HCT116 (cell line): ENCODE results near the gene FAM98C. TPM values are rescaled to one million over a fixed set of nuclear protein-coding genes. Genes with fewer than 3 reads are reported as not detected.

Source experiments
- ATAC-seq: fragments of 200-7000 bp; cut with Tn5 transposase; 2 replicates; pipeline ENCODE4 v1.9.1; 2020; ENCODE audit warnings: mild to moderate bottlenecking, moderate library complexity
- BruUV-seq: library from RNA; stranded (reverse); fragments of 400-500 nt; replicated peaks from 2 replicates; lab custom pipeline; 2021; lab: Mats Ljungman, UMichigan
- CTCF ChIA-PET: fragments of 300-600 bp; sonication (Branson Sonifier 250); formaldehyde crosslinking; loops from one replicate; lab custom pipeline; 2021; ENCODE audit warnings: antibody characterized with exemption; lab: Charles Lee
- POLR2A ChIA-PET: fragments of 300-600, 350-600 bp; sonication (Branson Sonifier 250); formaldehyde crosslinking; loops from one replicate; lab custom pipeline; 2021; ENCODE audit warnings: antibody characterized with exemption; lab: Charles Lee
- RAD21 ChIA-PET, 2 experiments: fragments of 300-600 bp; sonication (Branson Sonifier 250); formaldehyde crosslinking; loops; one replicate each; lab custom pipeline; 2023; ENCODE audit warnings: low total read pairs in 2 of 2; ENCODE audit not compliant: uncharacterized antibody in 2 of 2, unreplicated experiment in 2 of 2, low non-redundant PET in 1 of 2; lab: Charles Lee
- DNase-seq: peaks from one replicate; pipeline ENCODE4 v3.0.0-alpha.2; 2010; ENCODE audit warnings: low read depth, low spot score
- H2AFZ ChIP-seq: fragments of 200-600 bp; shearing (Covaris generic), sonication (generic); 2 replicates; pipeline ENCODE4 v1.6.1; 2017; ENCODE audit warnings: low read depth, mixed run types, mixed read lengths, antibody characterized with exemption, low read length; ENCODE audit not compliant: poor library complexity, severe bottlenecking
- H3K27ac ChIP-seq: 2 replicates; pipeline ENCODE4 v1.5.1; 2012; ENCODE audit warnings: low read depth, low read length
- H3K27me3 ChIP-seq: fragments of 200-600 bp; sonication (generic); 2 replicates; pipeline ENCODE4 v1.6.1; 2016; ENCODE audit warnings: mixed run types, low read length, mixed read lengths; ENCODE audit not compliant: insufficient read depth
- H3K36me3 ChIP-seq, 2 experiments: fragments of 200-500 bp in 1 of 2; fragments of 200-600 bp in 1 of 2; sonication (Bioruptor generic) in 1 of 2; sonication (generic) in 1 of 2; 2 replicates each; pipeline versions ENCODE4 v1.5.1 to v1.6.1; 2014 to 2016; ENCODE audit warnings: low read length in 2 of 2, inconsistent platforms in 1 of 2, mixed read lengths in 1 of 2, mixed run types in 1 of 2; ENCODE audit not compliant: insufficient read depth in 2 of 2, control insufficient read depth in 1 of 2
- H3K4me1 ChIP-seq, 2 experiments: fragments of 200-600 bp in 1 of 2; sonication (generic) in 1 of 2; 2 replicates each; pipeline versions ENCODE4 v1.5.1 to v1.6.1; 2012 to 2017; ENCODE audit warnings: low read length in 2 of 2, inconsistent platforms in 1 of 2, mild to moderate bottlenecking in 1 of 2, mixed read lengths in 1 of 2, mixed run types in 1 of 2, moderate library complexity in 1 of 2; ENCODE audit not compliant: insufficient read depth in 2 of 2, control insufficient read depth in 1 of 2
- H3K4me2 ChIP-seq: fragments of 200-600 bp; sonication (generic); 2 replicates; pipeline ENCODE4 v1.6.1; 2017; ENCODE audit warnings: mixed run types, low read length, mixed read lengths
- H3K4me3 ChIP-seq, 2 experiments: fragments of 200-600 bp in 1 of 2; sonication (generic) in 1 of 2; replicated peaks in 1 of 2; 2 replicates each; pipeline ENCODE4 v1.5.1; 2011 to 2016; ENCODE audit warnings: low read length in 2 of 2, control low read depth in 1 of 2, low read depth in 1 of 2, mild to moderate bottlenecking in 1 of 2, mixed read lengths in 1 of 2, mixed run types in 1 of 2
- H3K79me2 ChIP-seq: fragments of 200-600 bp; sonication (generic); 2 replicates; pipeline ENCODE4 v1.6.1; 2017; ENCODE audit warnings: mild to moderate bottlenecking, mixed run types, low read length, moderate library complexity, mixed read lengths; ENCODE audit not compliant: insufficient read depth
- H3K9ac ChIP-seq: fragments of 200-600 bp; sonication (generic); 2 replicates; pipeline ENCODE4 v1.6.1; 2016; ENCODE audit warnings: low read length, mixed read lengths
- H3K9me2 ChIP-seq: fragments of 200-600 bp; sonication (generic), shearing (Covaris generic); 2 replicates; pipeline ENCODE4 v1.6.1; 2017; ENCODE audit warnings: mixed run types, mild to moderate bottlenecking, moderate library complexity; ENCODE audit not compliant: insufficient read depth
- H3K9me3 ChIP-seq, 2 experiments: fragments of 200-500 bp in 1 of 2; fragments of 200-600 bp in 1 of 2; sonication (Bioruptor generic) in 1 of 2; sonication (generic) in 1 of 2; 2 replicates each; pipeline ENCODE4 v1.6.1; 2014 to 2017; ENCODE audit warnings: low read length in 2 of 2, mixed read lengths in 2 of 2, inconsistent platforms in 1 of 2, low read depth in 1 of 2, mild to moderate bottlenecking in 1 of 2, mixed run types in 1 of 2, moderate library complexity in 1 of 2; ENCODE audit not compliant: control insufficient read depth in 1 of 2, insufficient read depth in 1 of 2
- H4K20me1 ChIP-seq: fragments of 200-600 bp; sonication (generic), shearing (Covaris generic); 2 replicates; pipeline ENCODE4 v1.6.1; 2017; ENCODE audit warnings: mixed run types, mild to moderate bottlenecking, moderate library complexity; ENCODE audit not compliant: insufficient read depth
- ATF3 ChIP-seq: IDR thresholded peaks from 2 replicates; pipeline ENCODE4 v1.6.1; 2012
- CBX3 ChIP-seq: IDR thresholded peaks from 2 replicates; pipeline ENCODE4 v1.6.1; 2012; ENCODE audit warnings: low read depth
- CEBPB ChIP-seq: IDR thresholded peaks from 2 replicates; pipeline ENCODE4 v1.6.1; 2012; ENCODE audit warnings: low read depth
- EGR1 ChIP-seq: IDR thresholded peaks from 2 replicates; pipeline ENCODE4 v1.6.1; 2012; ENCODE audit warnings: low read depth
- ELF1 ChIP-seq: IDR thresholded peaks from 2 replicates; pipeline ENCODE4 v1.6.1; 2012; ENCODE audit warnings: low read depth, borderline replicate concordance
- FOSL1 ChIP-seq: IDR thresholded peaks from 2 replicates; pipeline ENCODE4 v1.6.1; 2012; ENCODE audit warnings: low read depth
- POLR2AphosphoS5 ChIP-seq: IDR thresholded peaks from 2 replicates; pipeline ENCODE4 v1.6.1; 2011; ENCODE audit warnings: mild to moderate bottlenecking, low read depth, low read length, moderate library complexity
- RAD21 ChIP-seq: IDR thresholded peaks from 2 replicates; pipeline ENCODE4 v1.6.1; 2012; ENCODE audit warnings: low read depth, mild to moderate bottlenecking
- SP1 ChIP-seq: IDR thresholded peaks from 2 replicates; pipeline ENCODE4 v1.6.1; 2012; ENCODE audit warnings: low read depth
- SRF ChIP-seq: IDR thresholded peaks from 2 replicates; pipeline ENCODE4 v1.6.1; 2012; ENCODE audit warnings: low read depth
- ZNF274 ChIP-seq: fragments of 200-500 bp; sonication (Bioruptor generic); IDR thresholded peaks from 2 replicates; pipeline ENCODE4 v1.6.1; 2014; ENCODE audit warnings: mild to moderate bottlenecking, low read depth, low read length, inconsistent platforms
- intact Hi-C: fragments of 100-400 bp; cut with micrococcal nuclease; formaldehyde crosslinking; loops from 2 replicates; pipeline ENCODE4 v1.10.0; 2022
- total RNA-seq: library from RNA; stranded (reverse); gene quantifications from one replicate; pipeline ENCODE4 v1.2.1, GENCODE V29; 2021; ENCODE audit not compliant: unreplicated experiment
- TF ChIP-seq, protein P1 (sequence below), 3 experiments: fragments of 200-600 bp in 1 of 3; sonication (generic) in 1 of 3; IDR thresholded peaks in 2 of 3; conservative IDR thresholded peaks in 1 of 3; 2 replicates each; pipeline ENCODE4 v1.5.1; 2012 to 2017; ENCODE audit warnings: low read depth in 2 of 3, low read length in 2 of 3, antibody characterized with exemption in 1 of 3, borderline replicate concordance in 1 of 3, control low read depth in 1 of 3, mild to moderate bottlenecking in 1 of 3, mixed read lengths in 1 of 3, mixed run types in 1 of 3, moderate library complexity in 1 of 3; ENCODE audit not compliant: insufficient read depth in 1 of 3
- TF ChIP-seq, protein P2 (sequence below): IDR thresholded peaks from 2 replicates; pipeline ENCODE4 v1.6.1; 2011; ENCODE audit warnings: mild to moderate bottlenecking, low read length, moderate library complexity; ENCODE audit not compliant: insufficient replicate concordance; ENCODE audit errors: extremely low read depth

The FAM98C gene
- total RNA-seq, 1 experiment from 2014 or later: 33.8 TPM

DNA sequence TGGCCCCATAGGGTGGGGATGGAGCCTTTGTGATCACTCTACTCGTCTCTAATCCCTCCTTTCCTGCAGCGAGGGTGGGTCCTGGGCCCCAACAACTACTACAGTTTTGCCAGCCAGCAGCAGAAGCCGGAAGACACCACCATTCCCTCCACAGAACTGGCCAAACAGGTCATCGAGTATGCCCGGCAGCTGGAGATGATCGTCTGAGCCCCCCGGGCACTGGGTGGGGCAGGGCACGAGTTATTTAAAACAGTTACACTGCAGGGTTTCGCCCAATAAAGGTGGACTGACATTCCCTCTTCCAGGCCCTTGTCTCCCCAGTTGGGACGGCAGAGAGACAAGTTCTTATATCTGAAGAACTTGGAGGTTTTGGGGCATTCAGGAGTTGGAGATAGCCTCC, 19.7 kb upstream of the FAM98C start (continued):
- no peak for TF ChIP-seq POLR2AphosphoS5

DNA sequence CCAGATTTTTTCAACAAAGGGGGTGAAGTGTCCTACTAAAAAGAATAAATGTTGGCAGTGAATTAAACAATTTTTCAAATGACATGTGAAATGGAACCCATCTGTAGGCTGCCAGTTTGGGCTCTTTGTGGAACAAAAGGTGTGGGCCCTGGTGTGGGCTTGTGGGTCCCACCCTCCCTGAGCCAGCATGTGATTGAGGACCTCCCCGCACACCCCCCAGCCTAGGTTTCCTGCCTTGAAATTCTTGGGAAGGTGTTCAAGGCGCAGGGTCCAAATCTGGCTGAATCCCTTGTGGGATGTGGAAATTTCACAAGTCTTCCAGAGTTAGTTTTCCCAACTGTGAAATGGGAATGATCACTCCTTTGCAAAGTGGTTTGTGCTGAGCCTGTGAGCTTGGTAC, 19.1 kb upstream of the FAM98C start:
- RAD21 ChIA-PET: interaction anchor here in 1 of 2 experiments (0.6 kb wide), 1 partner anchor 939 kb away, joined by 4 read pairs; no protein-coding TSS in a partner anchor
- POLR2A ChIA-PET: interaction anchor here (1.5 kb wide), 1 partner anchor 9 kb away, joined by 4 read pairs; the partner anchor contains the start of gene PSMD8
- no peak overlapping the region for H3K4me3 ChIP-seq
- no peak for ATAC-seq
- H3K9me2 ChIP-seq: no peaks in the 10 kb centered on the region
- BruUV-seq: no TSS peak
- H3K9me3 ChIP-seq: no peaks in the 10 kb centered on the region
- peaks cover 22% of the 10 kb centered on the region; the same call in 1 of the 2 replicates for H3K79me2 ChIP-seq
- H3K4me1 ChIP-seq: peaks cover 3 to 20% of the 10 kb centered on the region in 2 experiments
- CTCF ChIA-PET: interaction anchor here (1.0 to 1.5 kb wide), 2 partner anchors 19 to 140 kb away, joined by 3 to 6 read pairs; partner anchors contain the start of gene FAM98C
- H4K20me1 ChIP-seq: no peaks in the 10 kb centered on the region
- TF ChIP-seq CEBPB (no peak), SRF (no peak), SP1 (no peak), FOSL1 (no peak), RAD21 (no peak), EGR1 (no peak), CBX3 (no peak), ELF1 (no peak), ATF3 (no peak), ZNF274 (no peak)
- TF ChIP-seq, protein P1, sequence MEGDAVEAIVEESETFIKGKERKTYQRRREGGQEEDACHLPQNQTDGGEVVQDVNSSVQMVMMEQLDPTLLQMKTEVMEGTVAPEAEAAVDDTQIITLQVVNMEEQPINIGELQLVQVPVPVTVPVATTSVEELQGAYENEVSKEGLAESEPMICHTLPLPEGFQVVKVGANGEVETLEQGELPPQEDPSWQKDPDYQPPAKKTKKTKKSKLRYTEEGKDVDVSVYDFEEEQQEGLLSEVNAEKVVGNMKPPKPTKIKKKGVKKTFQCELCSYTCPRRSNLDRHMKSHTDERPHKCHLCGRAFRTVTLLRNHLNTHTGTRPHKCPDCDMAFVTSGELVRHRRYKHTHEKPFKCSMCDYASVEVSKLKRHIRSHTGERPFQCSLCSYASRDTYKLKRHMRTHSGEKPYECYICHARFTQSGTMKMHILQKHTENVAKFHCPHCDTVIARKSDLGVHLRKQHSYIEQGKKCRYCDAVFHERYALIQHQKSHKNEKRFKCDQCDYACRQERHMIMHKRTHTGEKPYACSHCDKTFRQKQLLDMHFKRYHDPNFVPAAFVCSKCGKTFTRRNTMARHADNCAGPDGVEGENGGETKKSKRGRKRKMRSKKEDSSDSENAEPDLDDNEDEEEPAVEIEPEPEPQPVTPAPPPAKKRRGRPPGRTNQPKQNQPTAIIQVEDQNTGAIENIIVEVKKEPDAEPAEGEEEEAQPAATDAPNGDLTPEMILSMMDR (IDR thresholded peaks at IDR 0.05 in 2 of 3, conservative IDR thresholded peaks at IDR 0.05 in 1 of 3; ENCODE audit: borderline replicate concordance in 1 of 3, insufficient read depth in 1 of 3, low read depth in 2 of 3, low read length in 2 of 3): no peak
- TF ChIP-seq, protein P2, sequence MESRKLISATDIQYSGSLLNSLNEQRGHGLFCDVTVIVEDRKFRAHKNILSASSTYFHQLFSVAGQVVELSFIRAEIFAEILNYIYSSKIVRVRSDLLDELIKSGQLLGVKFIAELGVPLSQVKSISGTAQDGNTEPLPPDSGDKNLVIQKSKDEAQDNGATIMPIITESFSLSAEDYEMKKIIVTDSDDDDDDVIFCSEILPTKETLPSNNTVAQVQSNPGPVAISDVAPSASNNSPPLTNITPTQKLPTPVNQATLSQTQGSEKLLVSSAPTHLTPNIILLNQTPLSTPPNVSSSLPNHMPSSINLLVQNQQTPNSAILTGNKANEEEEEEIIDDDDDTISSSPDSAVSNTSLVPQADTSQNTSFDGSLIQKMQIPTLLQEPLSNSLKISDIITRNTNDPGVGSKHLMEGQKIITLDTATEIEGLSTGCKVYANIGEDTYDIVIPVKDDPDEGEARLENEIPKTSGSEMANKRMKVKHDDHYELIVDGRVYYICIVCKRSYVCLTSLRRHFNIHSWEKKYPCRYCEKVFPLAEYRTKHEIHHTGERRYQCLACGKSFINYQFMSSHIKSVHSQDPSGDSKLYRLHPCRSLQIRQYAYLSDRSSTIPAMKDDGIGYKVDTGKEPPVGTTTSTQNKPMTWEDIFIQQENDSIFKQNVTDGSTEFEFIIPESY: no peak
- no peak overlapping the region for H3K9ac ChIP-seq
- H3K4me2 ChIP-seq: no peak overlapping the region
- no peak for DNase-seq
- intact Hi-C loops: no loop called here
- H3K27ac ChIP-seq: no peak overlapping the region
- H3K36me3 ChIP-seq: peaks cover 37 to 40% of the 10 kb centered on the region in 2 experiments; a peak in 3 of 4 replicates
- no peak overlapping the region for H2AFZ ChIP-seq
- no peaks in the 10 kb centered on the region for H3K27me3 ChIP-seq
